ENCODE data around the gene ZIC1.

- TF ChIP-seq REST (IDR thresholded peaks at IDR 0.05; ENCODE audit: unreplicated experiment) (no peak), EZH2phosphoT487 (IDR thresholded peaks at IDR 0.05; ENCODE audit: unreplicated experiment) (no peak), EZH2 (IDR thresholded peaks at IDR 0.05; ENCODE audit: low read depth, unreplicated experiment) (peak; percentile 27), CTCF (conservative IDR thresholded peaks at IDR 0.05; ENCODE audit: low read depth in 2 of 2) (peak; percentile 90 to 99), ETS1 (IDR thresholded peaks at IDR 0.05) (no peak), POLR2AphosphoS5 (IDR thresholded peaks at IDR 0.05; ENCODE audit: low read depth) (no peak), CREB1 (CRISPR knock-in tag; IDR thresholded peaks at IDR 0.05; ENCODE audit: low read depth) (peak; percentile 34; the same call in 1 of the 2 replicates), ZNF114 (CRISPR knock-in tag; IDR thresholded peaks at IDR 0.05) (no peak), JUNB (IDR thresholded peaks at IDR 0.05; ENCODE audit: unreplicated experiment) (no peak), NANOG (IDR thresholded peaks at IDR 0.05; ENCODE audit: borderline replicate concordance) (no peak), ZNF331 (CRISPR knock-in tag; IDR thresholded peaks at IDR 0.05; ENCODE audit: low read depth) (no peak), ZNF462 (CRISPR knock-in tag; IDR thresholded peaks at IDR 0.05) (no peak)
These were observed 47.4 kb upstream of the ZIC1 start for GRCh38 chr3:147361454-147362420.
